Mammary epithelial cell (primary cell): ENCODE results near the gene PBX1.

Source experiments
- CTCF ChIP-seq, 2 donors: IDR thresholded peaks in 1 of 2; conservative IDR thresholded peaks in 1 of 2; 2 replicates each; pipeline ENCODE4 v1.5.1; 2011 to 2012; ENCODE audit warnings: inconsistent platforms in 2 of 2, low read length in 2 of 2, mild to moderate bottlenecking in 2 of 2, control low read depth in 1 of 2, low read depth in 1 of 2; ENCODE audit not compliant: insufficient read depth in 1 of 2; ENCODE audit errors: extremely low read depth in 1 of 2
- EZH2 ChIP-seq: IDR thresholded peaks from 2 replicates; pipeline ENCODE4 v1.6.1; 2012; ENCODE audit warnings: low read length, inconsistent platforms, borderline replicate concordance

GRCh38 chr1:164613176-164613575 lies 54.2 kb downstream of the PBX1 start:
- TF ChIP-seq CTCF (conservative IDR thresholded peaks at IDR 0.05 in 1 of 2, IDR thresholded peaks at IDR 0.05 in 1 of 2; ENCODE audit: extremely low read depth in 1 of 2, insufficient read depth in 1 of 2, low read depth in 1 of 2, low read length in 2 of 2) (no peak), EZH2 (no peak)
